B cell (primary cell): ENCODE results near the gene LYZL6.

Experiments used
- CTCF ChIP-seq: fragments of 200-600 bp; IDR thresholded peaks from one replicate; pipeline ENCODE4 v1.8.0; 2022; ENCODE audit warnings: antibody characterized with exemption, mild to moderate bottlenecking
- EZH2 ChIP-seq: IDR thresholded peaks from 2 replicates; pipeline ENCODE4 v1.6.1; 2012; ENCODE audit warnings: borderline replicate concordance, low read depth, mild to moderate bottlenecking, moderate library complexity, low read length; ENCODE audit not compliant: insufficient read depth, poor library complexity, severe bottlenecking

DNA sequence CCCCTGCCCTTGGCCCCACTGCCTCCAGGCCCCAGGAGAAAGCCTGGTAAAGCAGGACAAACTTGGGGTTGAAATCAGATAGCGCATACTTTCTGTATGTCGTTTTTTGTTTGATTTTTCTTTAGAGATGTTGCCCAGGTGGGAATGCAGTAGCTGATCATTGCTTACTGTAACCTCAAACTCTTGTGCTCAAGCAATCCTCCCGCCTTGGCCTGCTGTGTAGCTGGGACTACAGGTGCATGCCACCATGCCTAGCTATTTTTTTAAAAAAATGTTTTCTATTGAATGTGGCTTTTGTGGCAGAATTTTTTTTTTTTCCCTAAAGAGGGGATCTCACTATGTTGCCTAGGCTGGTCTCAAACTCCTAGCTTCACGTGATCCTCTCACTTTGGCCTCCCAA, 52.2 kb downstream of the LYZL6 start:
- TF ChIP-seq CTCF (no peak), EZH2 (no peak)
